Measurements from ENCODE around the gene C19orf67. TPM values are rescaled to one million over a fixed set of nuclear protein-coding genes. Genes with fewer than 3 reads are reported as not detected.

C19orf67 gene
- total RNA-seq, 4 donors from 2014 or later, result not detected

GRCh38 chr19:14119146-14119545, 33.6 kb upstream of the C19orf67 start:
- TF ChIP-seq CTCF (IDR thresholded peaks at IDR 0.05; ENCODE audit: low read depth), result no peak

GRCh38 chr19:14118165-14119051, 32.8 kb upstream of the C19orf67 start:
- TF ChIP-seq CTCF (IDR thresholded peaks at IDR 0.05; ENCODE audit: low read depth), result no peak

GRCh38 chr19:14117668-14118164, 32.1 kb upstream of the C19orf67 start, which contains the start of gene PRKACA:
TSS of gene PRKACA (minus strand) at chr19:14117762. CDS start at chr19:14117547, 215 bp downstream.
- no peak for TF ChIP-seq CTCF (IDR thresholded peaks at IDR 0.05; ENCODE audit: low read depth)

GRCh38 chr19:14116918-14117578, 31.5 kb upstream of the C19orf67 start:
- no peak for TF ChIP-seq CTCF (IDR thresholded peaks at IDR 0.05; ENCODE audit: low read depth)

GRCh38 chr19:14116525-14116917, 30.9 kb upstream of the C19orf67 start:
- no peak for TF ChIP-seq CTCF (IDR thresholded peaks at IDR 0.05; ENCODE audit: low read depth)

GRCh38 chr19:14115756-14116155, 30.2 kb upstream of the C19orf67 start:
- TF ChIP-seq CTCF (IDR thresholded peaks at IDR 0.05; ENCODE audit: low read depth), result no peak

GRCh38 chr19:14114854-14115253, 29.3 kb upstream of the C19orf67 start:
- no peak for TF ChIP-seq CTCF (IDR thresholded peaks at IDR 0.05; ENCODE audit: low read depth)
